Activated T-cell treated with anti-CD3 and anti-CD28 coated beads, Interleukin-2, amount 50 U/mL, for 72 hours (primary cell): ENCODE data around the gene RPS23. TPM values are rescaled to one million over a fixed set of nuclear protein-coding genes. Genes with fewer than 3 reads are reported as not detected.

Experiments used
- ATAC-seq, 2 donors: fragments of 150-1000 bp; cut with Tn5 transposase; replicated peaks in 1 of 2; 2 replicates each; pipeline ENCODE4 v1.10.0; 2021; ENCODE audit warnings: moderate library complexity in 2 of 2, mild to moderate bottlenecking in 1 of 2
- DNase-seq, 2 donors: peaks; one replicate each; pipeline ENCODE4 v3.0.0; 2021 to 2022; ENCODE audit warnings: mixed read lengths in 1 of 2
- H3K27ac Mint-ChIP-seq: one replicate; pipeline ENCODE4 v1.8.0; 2022; ENCODE audit warnings: mild to moderate bottlenecking, moderate library complexity, mixed read lengths
- H3K27me3 Mint-ChIP-seq: one replicate; pipeline ENCODE4 v1.8.0; 2022; ENCODE audit warnings: low read depth, mixed read lengths
- H3K36me3 Mint-ChIP-seq, 2 donors: one replicate each; pipeline ENCODE4 v1.8.0; 2022; ENCODE audit warnings: mixed read lengths in 2 of 2, mild to moderate bottlenecking in 1 of 2; ENCODE audit not compliant: insufficient read depth in 2 of 2
- H3K4me1 Mint-ChIP-seq: one replicate; pipeline ENCODE4 v1.8.0; 2022; ENCODE audit warnings: low read depth, mixed read lengths
- H3K4me3 Mint-ChIP-seq, 2 donors: one replicate each; pipeline ENCODE4 v1.8.0; 2022; ENCODE audit warnings: mild to moderate bottlenecking in 2 of 2, mixed read lengths in 2 of 2, moderate library complexity in 2 of 2
- H3K9me3 Mint-ChIP-seq, 2 donors: one replicate each; pipeline ENCODE4 v1.8.0; 2022; ENCODE audit warnings: mixed read lengths in 2 of 2
- total RNA-seq, 2 donors: library from RNA; stranded (reverse); gene quantifications; one replicate each; pipeline ENCODE4 v1.2.3, GENCODE V29; 2022

The RPS23 gene
- total RNA-seq, 2 donors from 2014 or later, result 3,294 to 3,622 TPM

DNA sequence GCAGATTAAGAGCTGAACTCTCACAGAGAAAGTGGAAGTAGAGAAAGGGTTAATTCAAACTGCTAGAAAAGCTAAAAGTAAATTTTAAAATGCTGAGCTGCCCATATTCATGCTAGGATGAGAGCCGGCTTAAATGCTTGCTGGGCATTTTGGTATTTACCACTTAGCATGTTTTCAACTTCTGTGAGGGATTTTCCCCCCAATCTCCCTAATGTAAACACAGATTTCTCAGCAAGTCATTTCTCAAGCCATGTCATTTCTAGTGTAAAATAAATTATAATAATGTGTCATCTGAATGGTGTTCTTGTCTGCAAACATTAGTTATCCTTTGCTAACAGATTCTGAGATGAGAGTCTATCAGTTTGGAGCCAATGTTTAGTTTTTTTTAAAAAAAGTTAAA lies 22.3 kb downstream of the RPS23 start:
- Mint-ChIP-seq H3K4me1 (no peaks in the 10 kb centered on the region), H3K4me3 (no peak overlapping the region), H3K27ac (no peak overlapping the region), H3K9me3 (no peaks in the 10 kb centered on the region), H3K27me3 (no peaks in the 10 kb centered on the region), H3K36me3 (no peaks in the 10 kb centered on the region)
- DNase-seq (no peak), ATAC-seq (peak; percentile 53 to 81)

GRCh38 chr5:82252744-82253143 lies 25.4 kb downstream of the RPS23 start:
- no peaks in the 10 kb centered on the region for H3K27me3 Mint-ChIP-seq
- no peak overlapping the region for H3K27ac Mint-ChIP-seq
- H3K36me3 Mint-ChIP-seq, result peaks cover 4 to 6% of the 10 kb centered on the region in 2 donors

GRCh38 chr5:82246960-82247574 lies 31.1 kb downstream of the RPS23 start:
- Mint-ChIP-seq H3K4me3 (no peak overlapping the region), H3K36me3 (peaks cover 5 to 14% of the 10 kb centered on the region in 2 donors), H3K27me3 (no peaks in the 10 kb centered on the region), H3K4me1 (no peaks in the 10 kb centered on the region), H3K27ac (no peak overlapping the region), H3K9me3 (peaks cover 3 to 12% of the 10 kb centered on the region in 2 donors)
- ATAC-seq, result no peak
- DNase-seq, result no peak

More at GRCh38 chr5:82252744-82253143, 25.4 kb downstream of the RPS23 start:
- ATAC-seq, result no peak
- no peak for DNase-seq
- Mint-ChIP-seq H3K4me3 (no peak overlapping the region), H3K4me1 (no peaks in the 10 kb centered on the region), H3K9me3 (peaks cover 0 to 6% of the 10 kb centered on the region in 2 donors)

- H3K27me3 Mint-ChIP-seq, result no peaks in the 10 kb centered on the region
- no peak overlapping the region for H3K4me3 Mint-ChIP-seq
- ATAC-seq (no peak), DNase-seq (no peak)
- no peak overlapping the region for H3K27ac Mint-ChIP-seq
- peaks cover 5 to 14% of the 10 kb centered on the region in 2 donors for H3K36me3 Mint-ChIP-seq
- no peaks in the 10 kb centered on the region for H3K4me1 Mint-ChIP-seq
- peaks cover 3 to 12% of the 10 kb centered on the region in 2 donors for H3K9me3 Mint-ChIP-seq
Measured at GRCh38 chr5:82244854-82245635, 33.1 kb downstream of the RPS23 start.

DNA sequence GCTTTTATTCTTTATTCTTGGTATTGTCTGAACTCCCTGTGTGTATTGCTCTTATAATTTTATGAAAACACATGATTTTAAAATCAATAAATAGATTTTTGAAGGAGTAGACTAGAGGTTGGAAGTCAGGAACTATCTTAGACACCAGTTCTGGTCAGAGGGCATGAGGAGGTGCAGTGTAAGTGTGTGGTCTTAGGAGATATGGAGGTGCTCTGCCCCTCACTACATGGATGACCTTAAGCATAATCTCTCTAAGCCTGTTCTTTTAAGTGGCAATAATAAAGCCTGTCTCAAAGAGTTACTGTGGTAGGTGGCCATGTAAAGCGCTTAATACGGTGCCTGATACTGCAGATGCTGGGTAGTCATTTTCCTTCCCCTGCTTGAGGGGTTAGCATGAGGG lies 34.0 kb downstream of the RPS23 start:
- H3K27ac Mint-ChIP-seq, result no peak overlapping the region

GRCh38 chr5:82234885-82235284 lies 43.3 kb downstream of the RPS23 start:
- Mint-ChIP-seq H3K27me3 (no peaks in the 10 kb centered on the region), H3K4me3 (no peak overlapping the region), H3K27ac (no peak overlapping the region), H3K4me1 (no peaks in the 10 kb centered on the region), H3K9me3 (no peaks in the 10 kb centered on the region), H3K36me3 (no peaks in the 10 kb centered on the region)
- no peak for ATAC-seq
- DNase-seq, result no peak

More for the DNA sequence above, 34.0 kb downstream of the RPS23 start:
- DNase-seq, result no peak
- H3K27me3 Mint-ChIP-seq, result no peaks in the 10 kb centered on the region
- peaks cover 3 to 12% of the 10 kb centered on the region in 2 donors for H3K9me3 Mint-ChIP-seq
- no peaks in the 10 kb centered on the region for H3K4me1 Mint-ChIP-seq
- peaks cover 5 to 14% of the 10 kb centered on the region in 2 donors for H3K36me3 Mint-ChIP-seq
- no peak overlapping the region for H3K4me3 Mint-ChIP-seq
- no peak for ATAC-seq

- ATAC-seq, result peak; percentile 75 to 82
- H3K27me3 Mint-ChIP-seq, result no peaks in the 10 kb centered on the region
- H3K36me3 Mint-ChIP-seq, result no peaks in the 10 kb centered on the region
- no peak overlapping the region for H3K4me3 Mint-ChIP-seq
- peaks cover 9% of the 10 kb centered on the region for H3K4me1 Mint-ChIP-seq
- no peaks in the 10 kb centered on the region for H3K9me3 Mint-ChIP-seq
- DNase-seq, result peak; percentile 60 to 70
- H3K27ac Mint-ChIP-seq, result no peak overlapping the region
Measured at GRCh38 chr5:82225525-82226172, 52.5 kb downstream of the RPS23 start.
